Bronchus fibroblast of lung (primary cell): ENCODE data around the gene FDXR. TPM values are rescaled to one million over a fixed set of nuclear protein-coding genes. Genes with fewer than 3 reads are reported as not detected.

Experiments
- total RNA-seq: library from RNA; depleted of rRNA; stranded (reverse); fragments of >200 nt; gene quantifications from 2 replicates; pipeline ENCODE4 v1.2.3, GENCODE V29; 2015

Gene FDXR
- total RNA-seq: 31.1 and 32.1 TPM in 2 replicates

GRCh38 chr17:74872313-74873036 is at the start of gene FDXR:
Gene FDXR (minus strand): TSS chr17:74872994. CDS start chr17:74872944, 50 bp downstream.

GRCh38 chr17:74892974-74893911 is 20.4 kb upstream of the FDXR start, which contains the start of gene FADS6:
Gene FADS6 (minus strand): TSS chr17:74893633. CDS start chr17:74893595, 38 bp downstream.

GRCh38 chr17:74859459-74860228 is 13.2 kb downstream of the FDXR start, which contains the start of gene GRIN2C:
Gene GRIN2C (minus strand): TSS chr17:74859885. CDS start chr17:74855092, 4,793 bp downstream.

Other genes with a start within 250 kb of the FDXR start
- gene CD300E, start 249.3 kb downstream of the FDXR start, total RNA-seq: not detected in 2 replicates
- not detected in 2 replicates for gene CD300LF, start 160.1 kb downstream of the FDXR start, total RNA-seq
- 0.67 and 0.89 TPM in 2 replicates for gene RAB37, start 135.7 kb downstream of the FDXR start, total RNA-seq
- 36.0 and 40.7 TPM in 2 replicates for gene NHERF1, start 124.4 kb downstream of the FDXR start, total RNA-seq
- gene NAT9, start 96.6 kb downstream of the FDXR start, total RNA-seq: 23.2 and 24.4 TPM in 2 replicates
- not detected in 2 replicates for gene GRIN2C, start 13.1 kb downstream of the FDXR start, total RNA-seq
- not detected in 2 replicates for gene FADS6, start 20.6 kb upstream of the FDXR start, total RNA-seq
- not detected in 2 replicates for gene USH1G, start 50.3 kb upstream of the FDXR start, total RNA-seq
- not detected in 2 replicates for gene OTOP2, start 51.3 kb upstream of the FDXR start, total RNA-seq
- not detected in 2 replicates for gene OTOP3, start 62.9 kb upstream of the FDXR start, total RNA-seq
- gene HID1, start 99.8 kb upstream of the FDXR start, total RNA-seq: 0.45 and 0.67 TPM in 2 replicates
- gene CDR2L, start 114.6 kb upstream of the FDXR start, total RNA-seq: 15.8 and 21.5 TPM in 2 replicates
- 95.0 and 112 TPM in 2 replicates for gene MRPL58, start 139.7 kb upstream of the FDXR start, total RNA-seq
- gene ATP5PD, start 174.0 kb upstream of the FDXR start, total RNA-seq: 327 and 334 TPM in 2 replicates
- gene KCTD2, start 174.2 kb upstream of the FDXR start, total RNA-seq: 13.7 and 15.3 TPM in 2 replicates
- 8.2 and 9.2 TPM in 2 replicates for gene SLC16A5, start 215.0 kb upstream of the FDXR start, total RNA-seq
- 3.9 and 4.5 TPM in 2 replicates for gene ARMC7, start 237.0 kb upstream of the FDXR start, total RNA-seq